ENCODE measurements around the gene FMN2.

The FMN2 gene

GRCh38 chr1:240114222-240114621 lies 22.5 kb downstream of the FMN2 start:
- Histone ChIP-seq H3K4me1 (ENCODE audit: control insufficient read depth, insufficient read depth, low read length) (peaks cover 18% of the 10 kb centered on the region), H3K9me3 (ENCODE audit: control insufficient read depth, insufficient read depth, low read depth, low read length) (peaks cover 8% of the 10 kb centered on the region), H3K9ac (ENCODE audit: low read length) (no peak overlapping the region), H3K36me3 (ENCODE audit: control insufficient read depth, insufficient read depth, low read length) (no peaks in the 10 kb centered on the region), H3K27me3 (ENCODE audit: control insufficient read depth, insufficient read depth, low read length) (no peaks in the 10 kb centered on the region), H3K4me3 (ENCODE audit: low read depth, low read length) (no peak overlapping the region), H3K27ac (ENCODE audit: low read depth, low read length) (no peak overlapping the region)

- H3K4me3 ChIP-seq (ENCODE audit: low read depth, low read length): no peak overlapping the region
- no peaks in the 10 kb centered on the region for H3K27me3 ChIP-seq (ENCODE audit: control insufficient read depth, insufficient read depth, low read length)
- no peak overlapping the region for H3K27ac ChIP-seq (ENCODE audit: low read depth, low read length)
- no peak overlapping the region for H3K9ac ChIP-seq (ENCODE audit: low read length)
- no peaks in the 10 kb centered on the region for H3K36me3 ChIP-seq (ENCODE audit: control insufficient read depth, insufficient read depth, low read length)
- H3K4me1 ChIP-seq (ENCODE audit: control insufficient read depth, insufficient read depth, low read length): peaks cover 15% of the 10 kb centered on the region
- peaks cover 8% of the 10 kb centered on the region for H3K9me3 ChIP-seq (ENCODE audit: control insufficient read depth, insufficient read depth, low read depth, low read length)
Observed at GRCh38 chr1:240115831-240116230, 24.1 kb downstream of the FMN2 start.

GRCh38 chr1:240116831-240117769 lies 25.4 kb downstream of the FMN2 start:
- Histone ChIP-seq H3K27me3 (ENCODE audit: control insufficient read depth, insufficient read depth, low read length) (no peaks in the 10 kb centered on the region), H3K9me3 (ENCODE audit: control insufficient read depth, insufficient read depth, low read depth, low read length) (peaks cover 8% of the 10 kb centered on the region), H3K36me3 (ENCODE audit: control insufficient read depth, insufficient read depth, low read length) (no peaks in the 10 kb centered on the region), H3K4me1 (ENCODE audit: control insufficient read depth, insufficient read depth, low read length) (peaks cover 15% of the 10 kb centered on the region), H3K9ac (ENCODE audit: low read length) (no peak overlapping the region), H3K4me3 (ENCODE audit: low read depth, low read length) (no peak overlapping the region), H3K27ac (ENCODE audit: low read depth, low read length) (no peak overlapping the region)

GRCh38 chr1:240117930-240118329 lies 26.2 kb downstream of the FMN2 start:
- no peak overlapping the region for H3K27ac ChIP-seq (ENCODE audit: low read depth, low read length)
- peaks cover 15% of the 10 kb centered on the region for H3K4me1 ChIP-seq (ENCODE audit: control insufficient read depth, insufficient read depth, low read length)
- H3K9me3 ChIP-seq (ENCODE audit: control insufficient read depth, insufficient read depth, low read depth, low read length): peaks cover 8% of the 10 kb centered on the region
- no peak overlapping the region for H3K4me3 ChIP-seq (ENCODE audit: low read depth, low read length)
- no peaks in the 10 kb centered on the region for H3K36me3 ChIP-seq (ENCODE audit: control insufficient read depth, insufficient read depth, low read length)
- no peaks in the 10 kb centered on the region for H3K27me3 ChIP-seq (ENCODE audit: control insufficient read depth, insufficient read depth, low read length)
- H3K9ac ChIP-seq (ENCODE audit: low read length): no peak overlapping the region

GRCh38 chr1:240122639-240123613 lies 31.2 kb downstream of the FMN2 start:
- Histone ChIP-seq H3K9me3 (ENCODE audit: control insufficient read depth, insufficient read depth, low read depth, low read length) (peaks cover under 1% of the 10 kb centered on the region; the same call in 1 of the 2 replicates), H3K27me3 (ENCODE audit: control insufficient read depth, insufficient read depth, low read length) (no peaks in the 10 kb centered on the region)

GRCh38 chr1:240126821-240127220 lies 35.1 kb downstream of the FMN2 start:
- Histone ChIP-seq H3K36me3 (ENCODE audit: control insufficient read depth, insufficient read depth, low read length) (no peaks in the 10 kb centered on the region), H3K27me3 (ENCODE audit: control insufficient read depth, insufficient read depth, low read length) (no peaks in the 10 kb centered on the region), H3K4me3 (ENCODE audit: low read depth, low read length) (no peak overlapping the region), H3K9me3 (ENCODE audit: control insufficient read depth, insufficient read depth, low read depth, low read length) (no peaks in the 10 kb centered on the region), H3K27ac (ENCODE audit: low read depth, low read length) (no peak overlapping the region), H3K9ac (ENCODE audit: low read length) (no peak overlapping the region), H3K4me1 (ENCODE audit: control insufficient read depth, insufficient read depth, low read length) (no peaks in the 10 kb centered on the region)

More at GRCh38 chr1:240122639-240123613, 31.2 kb downstream of the FMN2 start:
- H3K9ac ChIP-seq (ENCODE audit: low read length): no peak overlapping the region
- H3K36me3 ChIP-seq (ENCODE audit: control insufficient read depth, insufficient read depth, low read length): no peaks in the 10 kb centered on the region
- no peaks in the 10 kb centered on the region for H3K4me1 ChIP-seq (ENCODE audit: control insufficient read depth, insufficient read depth, low read length)
- no peak overlapping the region for H3K4me3 ChIP-seq (ENCODE audit: low read depth, low read length)
- H3K27ac ChIP-seq (ENCODE audit: low read depth, low read length): no peak overlapping the region

- Histone ChIP-seq H3K9me3 (ENCODE audit: control insufficient read depth, insufficient read depth, low read depth, low read length) (no peaks in the 10 kb centered on the region), H3K4me1 (ENCODE audit: control insufficient read depth, insufficient read depth, low read length) (no peaks in the 10 kb centered on the region), H3K36me3 (ENCODE audit: control insufficient read depth, insufficient read depth, low read length) (no peaks in the 10 kb centered on the region), H3K4me3 (ENCODE audit: low read depth, low read length) (no peak overlapping the region), H3K27ac (ENCODE audit: low read depth, low read length) (no peak overlapping the region), H3K9ac (ENCODE audit: low read length) (no peak overlapping the region), H3K27me3 (ENCODE audit: control insufficient read depth, insufficient read depth, low read length) (no peaks in the 10 kb centered on the region)
Observed at GRCh38 chr1:240128366-240128765, 36.7 kb downstream of the FMN2 start.

GRCh38 chr1:240134113-240134512 lies 42.4 kb downstream of the FMN2 start:
- no peak overlapping the region for H3K9ac ChIP-seq (ENCODE audit: low read length)

GRCh38 chr1:240134596-240134995 lies 42.9 kb downstream of the FMN2 start:
- H3K36me3 ChIP-seq (ENCODE audit: control insufficient read depth, insufficient read depth, low read length): no peaks in the 10 kb centered on the region
- no peaks in the 10 kb centered on the region for H3K27me3 ChIP-seq (ENCODE audit: control insufficient read depth, insufficient read depth, low read length)
- H3K9ac ChIP-seq (ENCODE audit: low read length): no peak overlapping the region
- H3K9me3 ChIP-seq (ENCODE audit: control insufficient read depth, insufficient read depth, low read depth, low read length): no peaks in the 10 kb centered on the region
- H3K4me3 ChIP-seq (ENCODE audit: low read depth, low read length): no peak overlapping the region
- peaks cover 12% of the 10 kb centered on the region for H3K4me1 ChIP-seq (ENCODE audit: control insufficient read depth, insufficient read depth, low read length)
- no peak overlapping the region for H3K27ac ChIP-seq (ENCODE audit: low read depth, low read length)

More at GRCh38 chr1:240134113-240134512, 42.4 kb downstream of the FMN2 start:
- H3K4me3 ChIP-seq (ENCODE audit: low read depth, low read length): no peak overlapping the region
- H3K27me3 ChIP-seq (ENCODE audit: control insufficient read depth, insufficient read depth, low read length): no peaks in the 10 kb centered on the region
- no peaks in the 10 kb centered on the region for H3K36me3 ChIP-seq (ENCODE audit: control insufficient read depth, insufficient read depth, low read length)
- H3K9me3 ChIP-seq (ENCODE audit: control insufficient read depth, insufficient read depth, low read depth, low read length): no peaks in the 10 kb centered on the region
- H3K4me1 ChIP-seq (ENCODE audit: control insufficient read depth, insufficient read depth, low read length): peaks cover 7% of the 10 kb centered on the region
- no peak overlapping the region for H3K27ac ChIP-seq (ENCODE audit: low read depth, low read length)

GRCh38 chr1:240136402-240136801 lies 44.7 kb downstream of the FMN2 start:
- H3K36me3 ChIP-seq (ENCODE audit: control insufficient read depth, insufficient read depth, low read length): no peaks in the 10 kb centered on the region
- H3K9me3 ChIP-seq (ENCODE audit: control insufficient read depth, insufficient read depth, low read depth, low read length): no peaks in the 10 kb centered on the region
- no peak overlapping the region for H3K4me3 ChIP-seq (ENCODE audit: low read depth, low read length)
- H3K27ac ChIP-seq (ENCODE audit: low read depth, low read length): no peak overlapping the region
- no peaks in the 10 kb centered on the region for H3K27me3 ChIP-seq (ENCODE audit: control insufficient read depth, insufficient read depth, low read length)
- H3K9ac ChIP-seq (ENCODE audit: low read length): no peak overlapping the region
- peaks cover 14% of the 10 kb centered on the region for H3K4me1 ChIP-seq (ENCODE audit: control insufficient read depth, insufficient read depth, low read length)
